CD4-positive, alpha-beta T cell (primary cell): ENCODE results near the gene B4GAT1. TPM values are rescaled to one million over a fixed set of nuclear protein-coding genes. Genes with fewer than 3 reads are reported as not detected.

Experiments
- ATAC-seq: fragments of 200-7000 bp; cut with Tn5 transposase; one replicate; pipeline ENCODE4 v1.10.0; 2022; ENCODE audit warnings: mild to moderate bottlenecking; ENCODE audit not compliant: poor library complexity
- CTCF ChIA-PET: fragments of 350-600 bp; sonication (Branson Sonifier 250); formaldehyde crosslinking; loops from one replicate; lab custom pipeline; 2021; ENCODE audit warnings: antibody characterized with exemption, inconsistent platforms; lab: Charles Lee
- POLR2A ChIA-PET: fragments of 350-600 bp; sonication (Branson Sonifier 250); formaldehyde crosslinking; loops from one replicate; lab custom pipeline; 2021; ENCODE audit warnings: antibody characterized with exemption, inconsistent platforms; lab: Charles Lee
- DNase-seq, 14 experiments: peaks; one replicate each; pipeline ENCODE4 v3.0.0-alpha.2; 2013 to 2020; ENCODE audit warnings: mixed read lengths in 2 of 14
- H3K27ac ChIP-seq, 2 donors: one replicate each; pipeline versions ENCODE4 v1.5.1 to v1.7.0; 2013; ENCODE audit warnings: low read length in 2 of 2, low read depth in 1 of 2, mild to moderate bottlenecking in 1 of 2
- H3K27me3 ChIP-seq, 2 experiments: 1 replicate in 1 of 2; 2 replicates in 1 of 2; pipeline versions ENCODE4 v1.6.1 to v1.7.0; 2013; ENCODE audit warnings: low read length in 2 of 2, control low read depth in 1 of 2, mild to moderate bottlenecking in 1 of 2, moderate library complexity in 1 of 2; ENCODE audit not compliant: insufficient read depth in 2 of 2, control insufficient read depth in 1 of 2
- H3K36me3 ChIP-seq: one replicate; pipeline ENCODE4 v1.6.1; 2013; ENCODE audit warnings: low read length, control low read depth; ENCODE audit not compliant: insufficient read depth
- H3K4me1 ChIP-seq: one replicate; pipeline ENCODE4 v1.6.1; 2013; ENCODE audit warnings: low read length, control low read depth; ENCODE audit not compliant: insufficient read depth
- H3K4me3 ChIP-seq: one replicate; pipeline ENCODE4 v1.5.1; 2013; ENCODE audit warnings: mild to moderate bottlenecking, low read length, moderate library complexity
- H3K9me3 ChIP-seq, 2 experiments: 1 replicate in 1 of 2; 2 replicates in 1 of 2; pipeline versions ENCODE4 v1.6.1 to v1.7.0; 2013; ENCODE audit warnings: low read length in 2 of 2, mild to moderate bottlenecking in 2 of 2, control low read depth in 1 of 2, moderate library complexity in 1 of 2; ENCODE audit not compliant: control insufficient read depth in 1 of 2, insufficient read depth in 1 of 2
- H3K27ac Mint-ChIP-seq: one replicate; pipeline ENCODE4 v1.8.0; 2020; ENCODE audit warnings: mixed read lengths
- H3K27me3 Mint-ChIP-seq: one replicate; pipeline ENCODE4 v1.8.0; 2021; ENCODE audit warnings: mixed read lengths
- H3K36me3 Mint-ChIP-seq: one replicate; pipeline ENCODE4 v1.8.0; 2021; ENCODE audit warnings: low read depth, mixed read lengths
- H3K4me1 Mint-ChIP-seq: one replicate; pipeline ENCODE4 v1.8.0; 2021; ENCODE audit warnings: low read depth, mixed read lengths
- H3K4me3 Mint-ChIP-seq: one replicate; pipeline ENCODE4 v1.8.0; 2020; ENCODE audit warnings: mild to moderate bottlenecking, mixed read lengths
- H3K9me3 Mint-ChIP-seq: one replicate; pipeline ENCODE4 v1.8.0; 2020; ENCODE audit warnings: mixed read lengths
- CTCF ChIP-seq: fragments of 200-600 bp; IDR thresholded peaks from one replicate; pipeline ENCODE4 v1.8.0; 2022; ENCODE audit warnings: antibody characterized with exemption, mild to moderate bottlenecking
- intact Hi-C, 2 experiments: fragments of 100-400 bp; cut with DNase I in 1 of 2; cut with micrococcal nuclease in 1 of 2; formaldehyde crosslinking; loops; one replicate each; pipeline versions ENCODE4 v1.15.1 to v1.9.0; 2023 to 2025; cut with DNase I, micrococcal nuclease
- total RNA-seq, 174 experiments: library from RNA in 2 of 174; stranded (reverse) in 2 of 174; gene quantifications; one replicate each; pipeline ENCODE4 v1.2.3 and lab custom pipeline; 2021 to 2026

Gene B4GAT1
- total RNA-seq, 2 experiments from 2014 or later: 1.9 to 2.0 TPM

- Mint-ChIP-seq H3K9me3 (no peaks in the 10 kb centered on the region), H3K27me3 (no peaks in the 10 kb centered on the region), H3K27ac (peak overlapping the region; percentile 95), H3K4me1 (peaks cover 50% of the 10 kb centered on the region), H3K4me3 (peak overlapping the region; percentile 72), H3K36me3 (no peaks in the 10 kb centered on the region)
- peak overlapping the region in 1 of 2 donors; percentile 91 for H3K27ac ChIP-seq
- intact Hi-C loops: no loop called here
- CTCF ChIA-PET: no interaction called here
- POLR2A ChIA-PET: interaction anchor here (0.5 to 2.8 kb wide), 2 partner anchors 30 to 712 kb away, joined by 3 to 26 read pairs; partner anchors contain the start of gene BRMS1
- no peaks in the 10 kb centered on the region for H3K27me3 ChIP-seq
- no peaks in the 10 kb centered on the region for H3K9me3 ChIP-seq
- peaks cover 76% of the 10 kb centered on the region for H3K4me1 ChIP-seq
- no peak overlapping the region for H3K4me3 ChIP-seq
- no peak for ATAC-seq
- no peak for TF ChIP-seq CTCF
- H3K36me3 ChIP-seq: no peaks in the 10 kb centered on the region
- no peak for DNase-seq
Measured at GRCh38 chr11:66314561-66315497, 32.6 kb downstream of the B4GAT1 start.

GRCh38 chr11:66314186-66314501 is 33.3 kb downstream of the B4GAT1 start:
- no peak for TF ChIP-seq CTCF
- Histone ChIP-seq H3K36me3 (no peaks in the 10 kb centered on the region), H3K27ac (peak overlapping the region; percentile 41 to 80), H3K27me3 (no peaks in the 10 kb centered on the region), H3K4me3 (no peak overlapping the region), H3K4me1 (peaks cover 72% of the 10 kb centered on the region), H3K9me3 (no peaks in the 10 kb centered on the region)
- Mint-ChIP-seq H3K27ac (peak overlapping the region; percentile 95), H3K4me1 (peaks cover 43% of the 10 kb centered on the region), H3K4me3 (peak overlapping the region; percentile 67), H3K9me3 (no peaks in the 10 kb centered on the region), H3K36me3 (no peaks in the 10 kb centered on the region), H3K27me3 (no peaks in the 10 kb centered on the region)
- CTCF ChIA-PET: no interaction called here
- POLR2A ChIA-PET: interaction anchor here (0.5 to 2.8 kb wide), 3 partner anchors 31 to 711 kb away, joined by 3 to 26 read pairs (median 12); partner anchors contain the start of genes BRMS1 and MRPL11
- DNase-seq: no peak
- intact Hi-C loops: no loop called here
- ATAC-seq: no peak

DNA sequence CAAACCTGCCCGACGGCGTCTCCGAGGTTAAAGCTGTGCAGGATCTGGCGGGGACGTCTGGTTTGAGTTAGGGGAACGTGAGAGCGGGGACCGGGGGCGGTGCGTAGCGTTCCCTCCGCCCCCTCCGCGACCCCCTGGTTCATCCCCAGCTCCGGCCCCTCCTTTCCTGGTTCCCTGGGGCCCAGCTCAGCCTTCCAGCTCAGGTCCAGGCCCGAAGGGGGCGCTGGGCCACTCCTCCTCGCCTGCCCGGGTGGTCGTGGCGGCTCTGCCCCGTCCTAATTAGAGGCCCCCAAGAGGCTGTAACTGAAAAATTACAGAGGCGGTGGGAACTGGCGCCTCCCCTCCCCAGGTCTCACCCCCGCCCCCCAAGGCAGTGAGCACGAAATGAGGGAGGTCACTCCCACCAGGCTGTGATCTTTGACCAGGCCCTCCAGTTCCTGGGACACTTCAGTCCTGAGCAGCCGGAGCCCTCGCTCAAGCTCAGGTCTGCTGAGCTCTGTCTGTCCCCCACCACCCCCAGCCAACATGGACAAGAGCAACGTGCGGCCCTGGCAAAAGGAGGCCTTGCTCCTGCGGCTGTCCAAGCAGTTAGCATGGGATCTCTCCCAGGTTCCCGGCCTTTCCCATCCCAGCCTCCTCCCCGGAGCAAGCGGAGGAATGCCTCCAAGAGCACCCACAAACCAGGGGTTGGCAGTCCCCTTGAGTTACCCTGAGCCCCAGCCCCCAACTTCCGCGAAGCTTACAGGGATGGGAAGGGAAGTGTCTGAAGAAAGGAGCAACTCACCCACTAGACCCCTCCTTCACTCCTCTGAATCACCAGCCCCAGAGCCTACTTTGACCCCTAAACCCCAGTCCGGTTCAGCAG is 33.9 kb downstream of the B4GAT1 start:
- intact Hi-C loops: no loop called here
- peak overlapping the region; percentile 77 to 80 for H3K27ac ChIP-seq
- DNase-seq: peak in 1 of 14 experiments; percentile 51

More for the DNA sequence above, 33.9 kb downstream of the B4GAT1 start:
- no peak for TF ChIP-seq CTCF
- ChIA-PET POLR2A (interaction anchor here (1.0 to 3.0 kb wide), 17 partner anchors 8 to 814 kb away, joined by 3 to 39 read pairs (median 11); partner anchors contain the start of genes B4GAT1, BRMS1, MALAT1 and MRPL11), CTCF (interaction anchor here (1.1 to 3.6 kb wide), 7 partner anchors 8 to 269 kb away, joined by 3 to 30 read pairs (median 5); no protein-coding TSS in a partner anchor)
- no peaks in the 10 kb centered on the region for H3K9me3 Mint-ChIP-seq
- peak overlapping the region; percentile 90 for H3K4me3 Mint-ChIP-seq
- peak overlapping the region; percentile 61 for H3K4me3 ChIP-seq
- no peaks in the 10 kb centered on the region for H3K36me3 ChIP-seq
- H3K27me3 Mint-ChIP-seq: no peaks in the 10 kb centered on the region
- H3K9me3 ChIP-seq: no peaks in the 10 kb centered on the region
- ATAC-seq: no peak
- H3K27me3 ChIP-seq: no peaks in the 10 kb centered on the region
- peaks cover 66% of the 10 kb centered on the region for H3K4me1 ChIP-seq
- H3K36me3 Mint-ChIP-seq: no peaks in the 10 kb centered on the region
- H3K4me1 Mint-ChIP-seq: peaks cover 37% of the 10 kb centered on the region
- peak overlapping the region; percentile 95 for H3K27ac Mint-ChIP-seq
